H1 (cell line): Measurements from ENCODE around the gene TRIM52. TPM values are rescaled to one million over a fixed set of nuclear protein-coding genes. Genes with fewer than 3 reads are reported as not detected.
"Not testable (repeated sequence)": the region's sequence is repeated elsewhere in the genome, so short reads cannot be mapped to it uniquely, and the experiment has no call there.

ENCODE experiments used
- CTCF ChIA-PET: fragments of 300-600 bp; sonication (Branson Sonifier 250); formaldehyde crosslinking; loops from one replicate; lab custom pipeline; 2021; ENCODE audit not compliant: partially characterized antibody; lab: Charles Lee
- POLR2A ChIA-PET: fragments of 300-600 bp; sonication (Branson Sonifier 250); formaldehyde crosslinking; loops from one replicate; lab custom pipeline; 2021; ENCODE audit warnings: inconsistent platforms; ENCODE audit not compliant: partially characterized antibody; lab: Charles Lee
- DNase-seq, 2 experiments: peaks; one replicate each; pipeline versions ENCODE4 v3.0.0 to v3.0.0-alpha.2; 2010 to 2022; ENCODE audit warnings: low spot score in 2 of 2, low read depth in 1 of 2, mixed read lengths in 1 of 2
- FAIRE-seq: peaks from 2 replicates; lab custom pipeline; 2011; peaks lifted over from hg19 to GRCh38; lab: Jason Lieb, UNC
- H2AFZ ChIP-seq: 2 replicates; pipeline ENCODE4 v1.8.1; 2012; ENCODE audit warnings: low read length, inconsistent platforms
- H2AK5ac ChIP-seq: 2 replicates; pipeline ENCODE4 v1.6.1; 2013; ENCODE audit warnings: low read depth, low read length
- H2BK120ac ChIP-seq: replicated peaks from 2 replicates; pipeline ENCODE3; 2013; ENCODE audit warnings: low read depth, low read length, inconsistent platforms
- H2BK12ac ChIP-seq: 2 replicates; pipeline ENCODE4 v1.6.1; 2013; ENCODE audit warnings: low read depth, low read length
- H2BK15ac ChIP-seq: 2 replicates; pipeline ENCODE4 v1.6.1; 2013; ENCODE audit warnings: low read length
- H2BK20ac ChIP-seq: 2 replicates; pipeline ENCODE4 v1.6.1; 2013; ENCODE audit warnings: low read length
- H2BK5ac ChIP-seq: 2 replicates; pipeline ENCODE4 v1.6.1; 2013; ENCODE audit warnings: low read depth, low read length
- H3K14ac ChIP-seq: 2 replicates; pipeline ENCODE4 v1.6.1; 2013; ENCODE audit warnings: inconsistent platforms; ENCODE audit not compliant: insufficient read length
- H3K18ac ChIP-seq: 2 replicates; pipeline ENCODE4 v1.6.1; 2013; ENCODE audit warnings: low read length; ENCODE audit errors: extremely low read depth
- H3K23ac ChIP-seq: 2 replicates; pipeline ENCODE4 v1.6.1; 2013; ENCODE audit warnings: inconsistent platforms; ENCODE audit not compliant: insufficient read length
- H3K23me2 ChIP-seq: 2 replicates; pipeline ENCODE4 v1.6.1; 2013; ENCODE audit warnings: low read depth, low read length
- H3K27ac ChIP-seq: 2 replicates; pipeline ENCODE4 v1.6.1; 2011; ENCODE audit warnings: low read depth, low read length, inconsistent platforms
- H3K27me3 ChIP-seq, 4 experiments: replicated peaks in 1 of 4; 1 replicate in 1 of 4; 2 replicates in 3 of 4; pipeline versions ENCODE4 v1.6.1 to v1.8.1; 2011 to 2013; ENCODE audit warnings: low read length in 3 of 4, mild to moderate bottlenecking in 3 of 4, inconsistent platforms in 2 of 4, mixed read lengths in 2 of 4, moderate library complexity in 1 of 4; ENCODE audit not compliant: control insufficient read depth in 3 of 4, insufficient read depth in 3 of 4; ENCODE audit errors: extremely low read depth in 1 of 4
- H3K36me3 ChIP-seq, 4 experiments: 2 replicates each; pipeline versions ENCODE4 v1.6.1 to v1.8.1; 2011 to 2013; ENCODE audit warnings: mild to moderate bottlenecking in 4 of 4, low read length in 3 of 4, moderate library complexity in 2 of 4, control low read depth in 1 of 4, inconsistent platforms in 1 of 4; ENCODE audit not compliant: insufficient read depth in 4 of 4, control insufficient read depth in 2 of 4
- H3K4ac ChIP-seq: replicated peaks from 2 replicates; pipeline ENCODE3; 2013; ENCODE audit warnings: low read length, low read depth, mixed read lengths, inconsistent platforms; ENCODE audit not compliant: insufficient read length
- H3K4me1 ChIP-seq, 4 experiments: replicated peaks in 1 of 4; 1 replicate in 1 of 4; 2 replicates in 3 of 4; pipeline versions ENCODE4 v1.6.1 to v1.8.1; 2011 to 2013; ENCODE audit warnings: low read length in 3 of 4, inconsistent platforms in 2 of 4, mixed read lengths in 1 of 4; ENCODE audit not compliant: insufficient read depth in 4 of 4, control insufficient read depth in 3 of 4
- H3K4me2 ChIP-seq, 2 experiments: 2 replicates each; pipeline versions ENCODE4 v1.6.1 to v1.8.1; 2011 to 2013; ENCODE audit warnings: low read depth in 2 of 2, low read length in 2 of 2, control low read depth in 1 of 2, inconsistent platforms in 1 of 2, mild to moderate bottlenecking in 1 of 2; ENCODE audit not compliant: insufficient read depth in 1 of 2
- H3K4me3 ChIP-seq, 4 experiments: fragments of 200-600, 300-600 bp in 1 of 4; sonication (generic), shearing (Covaris generic), sonication (Bioruptor Twin) in 1 of 4; 2 replicates each; pipeline versions ENCODE4 v1.5.1 to v1.8.1; 2011 to 2016; ENCODE audit warnings: low read length in 4 of 4, low read depth in 3 of 4, control low read depth in 2 of 4, inconsistent platforms in 2 of 4, mild to moderate bottlenecking in 2 of 4, mixed read lengths in 1 of 4, moderate library complexity in 1 of 4; ENCODE audit not compliant: insufficient read depth in 2 of 4; ENCODE audit errors: extremely low read depth in 1 of 4
- H3K56ac ChIP-seq: replicated peaks from 2 replicates; pipeline ENCODE3; 2013; ENCODE audit warnings: low read depth, mild to moderate bottlenecking, mixed read lengths, low read length, inconsistent platforms; ENCODE audit not compliant: insufficient read length
- H3K79me1 ChIP-seq: 2 replicates; pipeline ENCODE4 v1.6.1; 2013; ENCODE audit warnings: low read depth, low read length, control low read depth
- H3K79me2 ChIP-seq, 2 experiments: 2 replicates each; pipeline versions ENCODE4 v1.6.1 to v1.8.1; 2012 to 2013; ENCODE audit warnings: low read length in 2 of 2, mild to moderate bottlenecking in 2 of 2, inconsistent platforms in 1 of 2; ENCODE audit not compliant: insufficient read depth in 2 of 2, control insufficient read depth in 1 of 2
- H3K9ac ChIP-seq, 4 experiments: replicated peaks in 1 of 4; 1 replicate in 1 of 4; 2 replicates in 3 of 4; pipeline versions ENCODE4 v1.6.1 to v1.8.1; 2011 to 2013; ENCODE audit warnings: low read depth in 3 of 4, low read length in 3 of 4, control low read depth in 2 of 4, mild to moderate bottlenecking in 2 of 4, moderate library complexity in 2 of 4, inconsistent platforms in 1 of 4; ENCODE audit errors: extremely low read depth in 1 of 4
- H3K9me3 ChIP-seq, 2 experiments: 2 replicates each; pipeline versions ENCODE4 v1.6.1 to v1.8.1; 2012 to 2013; ENCODE audit warnings: mild to moderate bottlenecking in 2 of 2, moderate library complexity in 2 of 2, control low read depth in 1 of 2, inconsistent platforms in 1 of 2, low read depth in 1 of 2, low read length in 1 of 2, mixed read lengths in 1 of 2; ENCODE audit not compliant: insufficient read depth in 2 of 2
- H4K20me1 ChIP-seq, 2 experiments: replicated peaks in 1 of 2; 2 replicates each; pipeline versions ENCODE3 to v1.8.1; 2011 to 2013; ENCODE audit warnings: inconsistent platforms in 2 of 2, low read length in 2 of 2, mild to moderate bottlenecking in 1 of 2; ENCODE audit not compliant: insufficient read depth in 2 of 2, control insufficient read depth in 1 of 2
- H4K5ac ChIP-seq: 2 replicates; pipeline ENCODE4 v1.6.1; 2013; ENCODE audit warnings: low read length, low read depth, mixed read lengths, inconsistent platforms; ENCODE audit not compliant: insufficient read length
- H4K8ac ChIP-seq: 2 replicates; pipeline ENCODE4 v1.8.0; 2013; ENCODE audit warnings: mild to moderate bottlenecking, moderate library complexity, low read length, inconsistent platforms; ENCODE audit not compliant: insufficient read depth; ENCODE audit errors: extremely low read depth
- H4K91ac ChIP-seq: replicated peaks from 2 replicates; pipeline ENCODE3; 2013; ENCODE audit warnings: low read length, mixed read lengths, inconsistent platforms; ENCODE audit not compliant: insufficient read length
- WGBS, 2 experiments: shearing (Covaris generic) in 1 of 2; methylation state at CpG; one replicate each; pipeline versions ENCODE4 v1.1.6 to v1.1.7; 2013 to 2015; ENCODE audit warnings: low lambda C conversion rate in 2 of 2, mixed read lengths in 2 of 2, inconsistent platforms in 1 of 2, low coverage in 1 of 2, missing lambda C conversion rate in 1 of 2; ENCODE audit not compliant: insufficient replicate concordance in 2 of 2, insufficient coverage in 1 of 2, insufficient read length in 1 of 2; ENCODE audit errors: extremely low coverage in 1 of 2, missing lambda C conversion rate in 1 of 2; 5-methylcytosine and 5-hydroxymethylcytosine counted together
- polyA plus RNA-seq, 7 experiments: library from polyadenylated mRNA; depleted of rRNA in 3 of 7; stranded (reverse) in 5 of 7; unstranded in 2 of 7; fragments of >200 nt in 5 of 7; fragments of 200-250 nt in 2 of 7; gene quantifications; 1 replicate in 5 of 7; 2 replicates in 1 of 7; 4 replicates in 1 of 7; pipeline versions ENCODE4 v1.2.1 to v1.2.3, GENCODE V29; 2011 to 2013; ENCODE audit warnings: missing spikeins in 2 of 7, mixed read lengths in 2 of 7
- total RNA-seq: library from RNA; stranded (reverse); fragmentation: NEBNext Ultra II Directional; extraction: Animal tissue kit (Norgen Biotek cat#: 25700); gene quantifications from 2 replicates; pipeline ENCODE4 v1.2.1, GENCODE V29; 2021

Gene TRIM52
- total and polyA plus RNA-seq, 2 of the 8 experiments (the other 6 are each of a cell fraction or from before 2014, with no cell fraction given) = 4.2 to 5.7 TPM

DNA sequence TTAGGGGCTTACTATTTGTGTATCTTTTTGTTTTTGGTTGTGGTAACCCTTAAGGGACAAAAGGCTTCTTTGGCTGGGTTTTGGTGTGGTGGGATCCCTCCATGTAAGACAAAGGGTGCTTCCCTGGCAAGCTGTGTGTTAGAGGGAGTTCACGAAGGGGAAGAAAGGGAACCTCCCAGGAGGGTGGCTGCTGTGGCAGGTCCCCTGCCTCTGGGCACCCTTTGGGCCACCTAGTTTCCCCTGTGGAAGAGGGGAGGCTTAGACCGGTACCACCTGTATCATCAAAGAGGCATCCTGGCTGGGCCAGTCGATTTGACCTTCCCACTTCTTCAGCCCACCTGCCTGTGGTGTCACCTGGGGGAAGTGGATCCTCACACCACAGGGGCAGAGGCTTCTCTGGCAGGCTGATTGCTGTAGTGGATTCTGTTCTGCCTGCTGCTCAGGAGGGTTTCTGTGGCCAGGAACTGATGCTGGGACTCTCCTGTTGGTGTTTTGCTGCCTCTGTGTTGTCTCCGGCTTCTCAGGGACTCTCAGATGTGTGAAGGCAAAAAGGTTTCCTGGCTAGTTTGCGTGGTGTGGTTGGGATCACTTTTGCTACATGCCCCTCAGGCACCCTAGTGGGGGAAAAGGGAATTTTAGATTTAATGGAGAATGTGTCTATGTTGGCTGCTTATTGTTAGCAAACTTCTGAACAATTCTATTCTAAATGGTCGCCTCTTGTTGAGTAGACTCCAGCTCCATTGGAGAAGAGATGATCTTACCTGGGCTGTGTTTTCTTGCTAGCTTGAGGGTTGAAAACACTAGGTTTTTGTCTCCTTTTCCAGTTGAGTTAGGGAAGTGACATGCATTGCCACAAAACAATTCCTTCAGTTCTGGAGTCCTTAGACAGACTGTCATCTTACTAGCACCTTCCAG is 23.2 kb upstream of the TRIM52 start:
- 69% methylated on average over 5 of the region's 6 CpGs; no CpG with 5 or more reads in 1 of the 2 experiments for WGBS, 2 experiments
- H2AFZ ChIP-seq, H4K8ac ChIP-seq, H3K14ac ChIP-seq, DNase-seq, H3K4me3 ChIP-seq, H3K4me1 ChIP-seq, H3K9me3 ChIP-seq, H4K91ac ChIP-seq, H4K5ac ChIP-seq, H2BK20ac ChIP-seq, H2AK5ac ChIP-seq, H3K27ac ChIP-seq, H2BK15ac ChIP-seq, H3K4ac ChIP-seq, H3K4me2 ChIP-seq, H2BK5ac ChIP-seq, FAIRE-seq, H3K56ac ChIP-seq, H3K79me1 ChIP-seq, H2BK120ac ChIP-seq, H3K23ac ChIP-seq, H3K9ac ChIP-seq, H3K18ac ChIP-seq, H3K27me3 ChIP-seq, H2BK12ac ChIP-seq: not testable (repeated sequence)
- H4K20me1 ChIP-seq = peaks cover 4 to 14% of the 10 kb centered on the region in 2 experiments
- POLR2A ChIA-PET = interaction anchor here (0.9 to 3.8 kb wide), 4 partner anchors 23 to 47 kb away, joined by 3 to 30 read pairs (median 3); partner anchors contain the start of gene TRIM52
- peaks cover 15% of the 10 kb centered on the region; the same call in 1 of the 2 replicates for H3K23me2 ChIP-seq
- CTCF ChIA-PET = interaction anchor here (1.2 kb wide), 1 partner anchor 33 kb away, joined by 3 read pairs; no protein-coding TSS in a partner anchor
- peaks cover 0 to 31% of the 10 kb centered on the region in 2 experiments; a peak in 3 of 4 replicates for H3K79me2 ChIP-seq
- H3K36me3 ChIP-seq = peaks cover 2 to 19% (median 6%) of the 10 kb centered on the region in 4 experiments; a peak in 7 of 8 replicates
